ENCODE data around the gene SPDYE11. TPM values are rescaled to one million over a fixed set of nuclear protein-coding genes. Genes with fewer than 3 reads are reported as not detected.
"Not testable (repeated sequence)": the region's sequence is repeated elsewhere in the genome, so short reads cannot be mapped to it uniquely, and the experiment has no call there.

Gene SPDYE11
- polyA plus RNA-seq (ENCODE audit: insufficient read length in 4 of 4) = 1 to 10 TPM in 1 of 4 donors, under 1 TPM in 3; 0.32 to 1.3 (median 0.76) TPM

DNA sequence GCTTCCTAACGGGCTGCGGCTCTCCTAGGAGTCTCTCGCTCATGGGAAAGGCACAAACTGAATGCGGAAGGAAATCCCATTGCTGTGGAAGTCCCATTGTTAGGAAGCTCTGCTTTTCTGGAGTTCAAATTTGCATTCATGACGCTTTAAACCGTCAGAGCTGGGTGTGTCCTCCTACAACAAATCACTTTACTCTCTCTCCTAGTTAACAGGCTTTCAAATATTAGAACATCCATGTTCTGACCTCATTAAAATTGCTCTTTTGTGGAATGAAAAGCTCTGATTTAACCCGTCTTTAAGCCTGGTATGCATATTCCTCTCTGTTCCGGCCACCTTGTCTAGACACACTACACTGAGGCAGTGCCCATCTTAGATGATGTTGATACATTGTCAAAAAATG lies at the start of gene SPDYE11:
SPDYE11 (minus strand) TSS at position 101 of the 400 bp plus-strand sequence. CDS start 1,800 bp downstream, outside the sequence.
- DNase-seq (ENCODE audit: low read depth in 4 of 4, low spot score in 3 of 4) = not testable (repeated sequence)

GRCh38 chr7:73085938-73086337 lies 28.2 kb upstream of the SPDYE11 start, which contains the start of gene SPDYE9:
SPDYE9 (minus strand) TSS chr7:73086038; CDS start chr7:73084238, 1,800 bp downstream.
- DNase-seq (ENCODE audit: low read depth in 4 of 4, low spot score in 3 of 4) = not testable (repeated sequence)

DNA sequence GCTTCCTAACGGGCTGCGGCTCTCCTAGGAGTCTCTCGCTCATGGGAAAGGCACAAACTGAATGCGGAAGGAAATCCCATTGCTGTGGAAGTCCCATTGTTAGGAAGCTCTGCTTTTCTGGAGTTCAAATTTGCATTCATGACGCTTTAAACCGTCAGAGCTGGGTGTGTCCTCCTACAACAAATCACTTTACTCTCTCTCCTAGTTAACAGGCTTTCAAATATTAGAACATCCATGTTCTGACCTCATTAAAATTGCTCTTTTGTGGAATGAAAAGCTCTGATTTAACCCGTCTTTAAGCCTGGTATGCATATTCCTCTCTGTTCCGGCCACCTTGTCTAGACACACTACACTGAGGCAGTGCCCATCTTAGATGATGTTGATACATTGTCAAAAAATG lies 28.0 kb downstream of the SPDYE11 start, which contains the start of gene SPDYE8:
SPDYE8 (minus strand) TSS at position 101 of the 400 bp plus-strand sequence. CDS start 1,800 bp downstream, outside the sequence.
- not testable (repeated sequence) for DNase-seq (ENCODE audit: low read depth in 4 of 4, low spot score in 3 of 4)

GRCh38 chr7:73006491-73006890 lies 51.2 kb downstream of the SPDYE11 start:
- DNase-seq (ENCODE audit: low read depth in 4 of 4, low spot score in 3 of 4) = not testable (repeated sequence)

- DNase-seq (ENCODE audit: low read depth in 4 of 4, low spot score in 3 of 4) = peak in 3 of 4 donors; percentile 72 to 79 (median 75)
Observed at GRCh38 chr7:73005693-73006447, 51.8 kb downstream of the SPDYE11 start.

DNA sequence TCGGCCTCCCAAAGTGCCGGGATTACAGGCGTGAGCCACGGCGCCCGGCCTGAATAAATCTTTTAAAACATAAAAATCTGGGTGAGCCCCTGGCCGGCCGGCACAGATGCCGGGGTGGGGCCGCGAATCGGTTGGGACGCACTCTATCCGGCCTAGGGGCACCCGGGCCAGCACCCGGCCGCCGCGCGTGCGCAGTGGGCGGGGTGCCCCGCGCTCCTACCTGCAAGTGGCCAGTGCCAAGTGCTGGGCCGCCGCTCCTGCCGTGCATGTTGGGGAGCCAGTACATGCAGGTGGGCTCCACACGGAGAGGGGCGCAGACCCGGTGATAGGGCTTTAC lies 52.4 kb downstream of the SPDYE11 start:
- not testable (repeated sequence) for DNase-seq (ENCODE audit: low read depth in 4 of 4, low spot score in 3 of 4)

DNA sequence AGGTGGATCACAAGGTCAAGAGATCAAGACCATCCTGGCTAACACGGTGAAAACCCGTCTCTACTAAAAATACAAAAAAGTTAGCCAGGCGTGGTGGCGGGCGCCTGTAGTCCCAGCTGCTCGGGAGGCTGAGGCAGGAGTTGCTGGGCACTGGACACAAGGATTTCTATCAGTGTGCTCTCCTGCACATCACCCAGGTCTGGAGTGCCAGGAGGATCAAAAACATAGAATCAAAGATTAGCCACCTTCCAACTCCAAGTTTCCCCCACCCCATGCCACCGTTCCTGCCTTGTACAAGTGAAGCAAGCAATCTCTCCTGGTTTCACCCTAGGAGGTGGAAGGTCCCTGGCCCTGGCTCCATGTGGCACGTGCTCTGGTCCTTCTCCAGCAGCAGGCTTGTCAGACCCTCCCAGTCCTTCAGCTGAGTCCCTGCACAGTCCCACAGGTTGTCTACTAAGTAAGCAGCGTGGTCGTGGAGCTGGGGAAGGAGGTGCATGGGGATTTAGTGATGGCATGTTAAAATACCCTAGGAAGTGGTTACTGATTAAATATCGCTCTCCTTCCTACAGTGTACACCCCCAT lies 59.7 kb downstream of the SPDYE11 start:
- DNase-seq (ENCODE audit: low read depth in 4 of 4, low spot score in 3 of 4) = not testable (repeated sequence)

Other genes starting within 250 kb of the SPDYE11 start
- 1 to 10 TPM; 3.2 to 9.3 (median 3.3) TPM for gene TYW1B, start 229.7 kb downstream of the SPDYE11 start, polyA plus RNA-seq (ENCODE audit: insufficient read length in 4 of 4)
- gene POM121, start 132.8 kb downstream of the SPDYE11 start, polyA plus RNA-seq (ENCODE audit: insufficient read length in 4 of 4) = 10 to 100 TPM; 38.0 to 48.6 (median 42.7) TPM
- gene TRIM74, start 88.4 kb downstream of the SPDYE11 start, polyA plus RNA-seq (ENCODE audit: insufficient read length in 4 of 4) = 1 to 10 TPM in 2 of 4 donors, under 1 TPM in 2; 0.37 to 3.0 (median 1.4) TPM
- under 1 TPM; 0.20 to 0.69 (median 0.27) TPM for gene SPDYE8, start 28.1 kb downstream of the SPDYE11 start, polyA plus RNA-seq (ENCODE audit: insufficient read length in 4 of 4)
- 1 to 10 TPM in 1 of 4 donors, under 1 TPM in 3; 0.32 to 1.1 (median 0.76) TPM for gene SPDYE9, start 28.1 kb upstream of the SPDYE11 start, polyA plus RNA-seq (ENCODE audit: insufficient read length in 4 of 4)